K562 (cell line): Measurements from ENCODE around the gene SULT6B1. TPM values are rescaled to one million over a fixed set of nuclear protein-coding genes. Genes with fewer than 3 reads are reported as not detected.
A peak's percentile ranks its signal among the peaks of the same experiment; 100 is the strongest.

Experiments used
- CBX1 ChIP-seq: sonication (generic); IDR thresholded peaks from 2 replicates; pipeline ENCODE4 v1.6.1; 2016; ENCODE audit warnings: antibody characterized with exemption, low read depth, mild to moderate bottlenecking
- CCNT2 ChIP-seq: IDR thresholded peaks from 2 replicates; pipeline ENCODE4 v1.6.1; 2011; ENCODE audit warnings: borderline replicate concordance, low read depth, mild to moderate bottlenecking, moderate library complexity, mixed read lengths, low read length; ENCODE audit not compliant: insufficient read length; ENCODE audit errors: extremely low read depth
- CHD2 ChIP-seq: IDR thresholded peaks from 2 replicates; pipeline ENCODE4 v1.6.1; 2011; ENCODE audit warnings: low read depth, low read length
- DMBX1 ChIP-seq: fragments of 250-450 bp; sonication (Bioruptor Pico); IDR thresholded peaks from 2 replicates; pipeline ENCODE4 v1.8.0; 2022; ENCODE audit warnings: inconsistent platforms, mild to moderate bottlenecking, moderate library complexity, borderline replicate concordance
- ELF1 ChIP-seq: fragments of 200-800 bp; sonication (Bioruptor generic); IDR thresholded peaks from 2 replicates; pipeline ENCODE4 v1.6.1; 2016; ENCODE audit warnings: missing genetic modification characterization, missing compliant biosample characterization
- MEF2A ChIP-seq: IDR thresholded peaks from 2 replicates; pipeline ENCODE4 v1.6.1; 2011; ENCODE audit warnings: low read depth, mild to moderate bottlenecking, low read length, moderate library complexity; ENCODE audit not compliant: control insufficient read depth
- MIER1 ChIP-seq: fragments of 450-650 bp; IDR thresholded peaks from 2 replicates; pipeline ENCODE4 v1.6.1; 2016; ENCODE audit warnings: antibody characterized with exemption, mild to moderate bottlenecking, low read depth
- NONO ChIP-seq, 2 experiments: fragments of 200-400 bp in 1 of 2; fragments of 450-650 bp in 1 of 2; formaldehyde crosslinking in 1 of 2; IDR thresholded peaks; 2 replicates each; pipeline ENCODE4 v1.6.1; 2017; ENCODE audit warnings: low read depth in 2 of 2, mild to moderate bottlenecking in 2 of 2, moderate library complexity in 2 of 2, low read length in 1 of 2
- NR1H2 ChIP-seq: sonication (generic); formaldehyde crosslinking; IDR thresholded peaks from 2 replicates; pipeline ENCODE4 v1.4.0; 2020; ENCODE audit warnings: mild to moderate bottlenecking, missing genetic modification reagents
- PRDM10 ChIP-seq: fragments of 450-650 bp; IDR thresholded peaks from 2 replicates; pipeline ENCODE4 v1.6.1; 2018; ENCODE audit not compliant: partially characterized antibody
- PTTG1 ChIP-seq: fragments of 450-650 bp; IDR thresholded peaks from 2 replicates; pipeline ENCODE4 v1.6.1; 2016; ENCODE audit warnings: low read depth, mild to moderate bottlenecking, missing genetic modification characterization, missing compliant biosample characterization
- SMAD1 ChIP-seq: fragments of 150-350 bp; IDR thresholded peaks from 2 replicates; pipeline ENCODE4 v1.6.1; 2014; ENCODE audit warnings: low read length, low read depth; ENCODE audit not compliant: partially characterized antibody
- SMARCB1 ChIP-seq: IDR thresholded peaks from 2 replicates; pipeline ENCODE4 v1.6.1; 2011; ENCODE audit warnings: improper control_type of control experiment, low read depth; ENCODE audit not compliant: insufficient read length
- SREBF1 ChIP-seq: fragments of 150-350 bp; IDR thresholded peaks from 2 replicates; pipeline ENCODE4 v1.6.1; 2014; ENCODE audit warnings: antibody characterized with exemption, low read depth, low read length, borderline replicate concordance
- ZBTB12 ChIP-seq: fragments of 250-450 bp; sonication (Bioruptor Pico); IDR thresholded peaks from 2 replicates; pipeline ENCODE4 v1.4.0; 2020
- ZNF184 ChIP-seq: sonication (generic); formaldehyde crosslinking; IDR thresholded peaks from 2 replicates; pipeline ENCODE4 v1.5.0; 2020; ENCODE audit warnings: missing genetic modification reagents
- ZNF224 ChIP-seq: sonication (generic); formaldehyde crosslinking; IDR thresholded peaks from 2 replicates; pipeline ENCODE4 v1.8.0; 2022; ENCODE audit warnings: mild to moderate bottlenecking, missing genetic modification reagents
- ZNF311 ChIP-seq: fragments of 250-450 bp; sonication (Bioruptor Pico); IDR thresholded peaks from 2 replicates; pipeline ENCODE4 v1.4.0; 2020; ENCODE audit warnings: mild to moderate bottlenecking, moderate library complexity
- ZNF707 ChIP-seq: fragments of 250-450 bp; sonication (Bioruptor Pico); conservative IDR thresholded peaks from 2 replicates; pipeline ENCODE4 v1.8.0; 2022; ENCODE audit warnings: inconsistent platforms, mild to moderate bottlenecking, moderate library complexity
- ZNF830 ChIP-seq: fragments of 250-450 bp; sonication (Bioruptor Pico); IDR thresholded peaks from 2 replicates; pipeline ENCODE4 v1.5.0; 2021; ENCODE audit warnings: mild to moderate bottlenecking
- ZZZ3 ChIP-seq: fragments of 450-650 bp; IDR thresholded peaks from 2 replicates; pipeline ENCODE4 v1.6.1; 2016; ENCODE audit warnings: antibody characterized with exemption, mild to moderate bottlenecking, moderate library complexity
- polyA plus RNA-seq, 8 experiments: library from polyadenylated mRNA; depleted of rRNA in 4 of 8; stranded (reverse) in 5 of 8; unstranded in 3 of 8; fragments of >200 nt; fragmentation: Nextera tagmentation in 2 of 8; fragmentation: Illumina TruSeq in 1 of 8; extraction: Ambion mirVana in 2 of 8; extraction: Trizol in 1 of 8; gene quantifications; 2 replicates each; pipeline versions ENCODE4 v1.2.1 to v1.2.3, GENCODE V29; 2011 to 2014; ENCODE audit warnings: inconsistent platforms in 1 of 8, missing spikeins in 1 of 8
- total RNA-seq, 7 experiments: library from RNA; depleted of rRNA in 6 of 7; stranded (reverse); fragments of >200 nt in 6 of 7; fragmentation: Illumina TruSeq in 2 of 7; extraction: Trizol in 2 of 7; gene quantifications; 2 replicates each; pipeline versions ENCODE4 v1.2.1 to v1.2.3, GENCODE V29; 2011 to 2021; ENCODE audit warnings: low replicate concordance in 1 of 7
- TF ChIP-seq, protein P1 (sequence below): fragments of 250-450 bp; sonication (Bioruptor Pico); IDR thresholded peaks from 2 replicates; pipeline ENCODE4 v1.5.1; 2021; ENCODE audit warnings: mild to moderate bottlenecking

SULT6B1 gene
- total and polyA plus RNA-seq, 9 of the 15 experiments (the other 6 are each of a cell fraction or from before 2014, with no cell fraction given), result not detected

DNA sequence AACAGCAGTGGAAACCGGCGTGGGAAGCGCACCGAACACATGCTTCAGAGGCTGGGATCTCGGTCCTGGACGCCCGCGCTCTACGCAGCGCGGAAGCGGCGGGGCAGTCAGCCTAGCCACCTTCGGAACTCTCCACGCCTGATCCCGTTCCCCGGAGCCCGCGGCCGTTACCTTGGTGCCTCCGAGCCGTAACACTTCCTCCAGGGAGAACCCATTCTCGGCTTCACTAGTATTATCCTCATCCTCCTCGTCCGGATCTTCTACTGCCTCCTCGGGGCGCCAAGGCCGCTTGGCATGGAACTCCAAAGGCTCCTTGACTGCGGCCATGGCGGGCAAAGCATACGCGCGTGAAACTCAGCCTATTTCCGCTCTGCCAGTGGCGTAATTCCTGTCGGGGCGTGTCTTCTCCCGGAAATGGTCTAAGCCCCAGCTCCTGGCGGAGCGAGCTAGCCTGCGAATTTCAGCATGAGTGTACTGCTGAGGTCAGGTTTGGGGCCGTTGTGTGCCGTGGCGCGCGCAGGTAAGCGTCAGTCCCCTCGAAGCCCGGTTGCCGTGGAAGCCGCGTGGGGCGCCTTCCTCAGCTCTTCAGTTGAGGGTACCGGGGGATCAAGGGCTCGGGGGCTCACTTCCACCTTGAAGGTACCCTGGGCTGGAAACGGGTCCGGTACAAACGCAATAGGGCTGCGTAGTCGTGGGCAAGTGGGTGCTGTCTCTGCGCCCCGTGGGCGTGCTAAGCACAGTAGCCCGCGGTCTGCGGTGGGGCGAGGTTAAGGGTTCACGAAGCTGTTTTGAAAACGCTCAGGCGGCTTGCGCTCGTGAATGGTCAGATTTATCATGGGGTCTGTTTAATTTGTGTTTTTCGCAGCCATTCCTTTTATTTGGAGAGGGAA lies 43.0 kb upstream of the SULT6B1 start, which contains the start of the genes CEBPZ and NDUFAF7 (continued):
- TF ChIP-seq CCNT2 (no peak), DMBX1 (CRISPR knock-in tag) (no peak), PTTG1 (no peak), CHD2 (no peak), MEF2A (no peak), ZNF224 (CRISPR knock-in tag) (no peak), ZBTB12 (CRISPR knock-in tag) (0 out of 2 replicates have a peak, but pooled peaks have one; percentile 32), CBX1 (no peak), ZNF184 (CRISPR knock-in tag) (no peak), SMAD1 (peak; percentile 57), PRDM10 (no peak), ZNF311 (CRISPR knock-in tag) (no peak), NONO (IDR thresholded peaks at IDR 0.05; ENCODE audit: low read depth in 2 of 2, low read length in 1 of 2) (no peak), ELF1 (peak; percentile 90), ZNF707 (CRISPR knock-in tag) (no peak), MIER1 (no peak), ZNF830 (CRISPR knock-in tag) (0 out of 2 replicates have a peak, but pooled peaks have one; percentile 27), ZZZ3 (no peak), SREBF1 (no peak), NR1H2 (CRISPR knock-in tag) (no peak), SMARCB1 (no peak)
- TF ChIP-seq, protein P1, sequence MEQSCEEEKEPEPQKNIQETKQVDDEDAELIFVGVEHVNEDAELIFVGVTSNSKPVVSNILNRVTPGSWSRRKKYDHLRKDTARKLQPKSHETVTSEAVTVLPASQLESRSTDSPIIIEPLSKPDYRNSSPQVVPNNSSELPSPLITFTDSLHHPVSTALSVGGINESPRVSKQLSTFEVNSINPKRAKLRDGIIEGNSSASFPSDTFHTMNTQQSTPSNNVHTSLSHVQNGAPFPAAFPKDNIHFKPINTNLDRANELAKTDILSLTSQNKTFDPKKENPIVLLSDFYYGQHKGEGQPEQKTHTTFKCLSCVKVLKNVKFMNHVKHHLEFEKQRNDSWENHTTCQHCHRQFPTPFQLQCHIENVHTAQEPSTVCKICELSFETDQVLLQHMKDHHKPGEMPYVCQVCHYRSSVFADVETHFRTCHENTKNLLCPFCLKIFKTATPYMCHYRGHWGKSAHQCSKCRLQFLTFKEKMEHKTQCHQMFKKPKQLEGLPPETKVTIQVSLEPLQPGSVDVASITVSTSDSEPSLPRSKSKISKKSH (CRISPR knock-in tag), result no peak
